ENCODE results near the gene SPEF1. TPM values are rescaled to one million over a fixed set of nuclear protein-coding genes. Genes with fewer than 3 reads are reported as not detected.

Gene SPEF1
- total and polyA plus RNA-seq, 2 of the 13 experiments (the other 11 are each of a cell fraction or from before 2014, with no cell fraction given), result 0.11 to 0.27 TPM

DNA sequence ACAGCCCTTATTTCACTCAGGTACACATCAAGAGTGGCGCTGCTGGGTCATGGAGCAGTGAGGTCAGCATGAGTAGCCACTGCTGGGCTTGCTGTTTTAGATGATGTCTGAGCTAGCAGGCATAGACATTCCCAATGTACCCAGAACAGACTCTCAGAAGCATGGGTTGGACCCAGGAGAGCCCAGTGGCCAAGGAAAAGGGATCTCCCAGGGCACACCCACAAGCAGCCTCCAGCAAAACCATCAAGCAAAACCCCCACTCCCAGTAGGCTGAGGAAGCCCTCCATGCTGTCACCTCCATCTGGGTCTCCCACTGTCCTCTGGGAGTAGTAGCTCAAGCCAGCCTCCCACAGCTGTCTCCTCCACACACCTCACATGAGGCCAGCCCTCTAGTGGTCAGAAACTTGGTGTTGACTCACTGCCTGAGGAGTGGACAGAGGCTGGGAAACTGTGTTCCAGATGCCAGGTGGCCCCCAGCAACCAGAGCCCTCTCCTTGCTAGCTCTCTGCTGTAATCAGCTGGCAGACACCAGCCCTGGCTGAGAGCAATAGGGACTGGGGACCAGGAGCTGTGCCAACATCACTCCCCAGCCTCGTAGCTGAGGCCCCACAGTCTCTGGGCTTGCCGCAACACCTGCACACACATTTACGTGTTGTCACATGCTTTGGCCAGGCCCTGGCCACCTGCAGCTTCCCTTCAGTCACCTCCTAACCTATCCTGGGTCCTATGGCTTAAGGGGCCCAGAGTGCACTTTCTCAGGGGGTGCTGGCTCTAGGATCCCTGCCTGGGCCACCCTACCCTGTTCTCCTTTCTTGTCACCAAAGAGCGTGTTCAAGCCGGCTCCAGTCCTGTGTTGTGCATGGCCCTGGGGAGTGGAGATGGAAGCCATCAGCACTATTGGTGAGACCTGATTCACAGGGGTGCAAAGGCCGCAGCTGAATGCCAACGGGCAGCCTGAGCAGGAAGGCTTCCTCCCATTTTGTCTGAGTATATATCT, 37.2 kb upstream of the SPEF1 start (continued):
- TF ChIP-seq, protein P1, sequence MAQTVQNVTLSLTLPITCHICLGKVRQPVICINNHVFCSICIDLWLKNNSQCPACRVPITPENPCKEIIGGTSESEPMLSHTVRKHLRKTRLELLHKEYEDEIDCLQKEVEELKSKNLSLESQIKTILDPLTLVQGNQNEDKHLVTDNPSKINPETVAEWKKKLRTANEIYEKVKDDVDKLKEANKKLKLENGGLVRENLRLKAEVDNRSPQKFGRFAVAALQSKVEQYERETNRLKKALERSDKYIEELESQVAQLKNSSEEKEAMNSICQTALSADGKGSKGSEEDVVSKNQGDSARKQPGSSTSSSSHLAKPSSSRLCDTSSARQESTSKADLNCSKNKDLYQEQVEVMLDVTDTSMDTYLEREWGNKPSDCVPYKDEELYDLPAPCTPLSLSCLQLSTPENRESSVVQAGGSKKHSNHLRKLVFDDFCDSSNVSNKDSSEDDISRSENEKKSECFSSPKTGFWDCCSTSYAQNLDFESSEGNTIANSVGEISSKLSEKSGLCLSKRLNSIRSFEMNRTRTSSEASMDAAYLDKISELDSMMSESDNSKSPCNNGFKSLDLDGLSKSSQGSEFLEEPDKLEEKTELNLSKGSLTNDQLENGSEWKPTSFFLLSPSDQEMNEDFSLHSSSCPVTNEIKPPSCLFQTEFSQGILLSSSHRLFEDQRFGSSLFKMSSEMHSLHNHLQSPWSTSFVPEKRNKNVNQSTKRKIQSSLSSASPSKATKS (CRISPR knock-in tag; IDR thresholded peaks at IDR 0.05), result no peak
- peak; percentile 59; the same call in 1 of the 2 replicates for TF ChIP-seq HMG20A (CRISPR knock-in tag; IDR thresholded peaks at IDR 0.05; ENCODE audit: borderline replicate concordance)
- peak; percentile 36; the same call in 1 of the 2 replicates for TF ChIP-seq HNF4A (CRISPR knock-in tag; IDR thresholded peaks at IDR 0.05)
- TF ChIP-seq, protein P2, sequence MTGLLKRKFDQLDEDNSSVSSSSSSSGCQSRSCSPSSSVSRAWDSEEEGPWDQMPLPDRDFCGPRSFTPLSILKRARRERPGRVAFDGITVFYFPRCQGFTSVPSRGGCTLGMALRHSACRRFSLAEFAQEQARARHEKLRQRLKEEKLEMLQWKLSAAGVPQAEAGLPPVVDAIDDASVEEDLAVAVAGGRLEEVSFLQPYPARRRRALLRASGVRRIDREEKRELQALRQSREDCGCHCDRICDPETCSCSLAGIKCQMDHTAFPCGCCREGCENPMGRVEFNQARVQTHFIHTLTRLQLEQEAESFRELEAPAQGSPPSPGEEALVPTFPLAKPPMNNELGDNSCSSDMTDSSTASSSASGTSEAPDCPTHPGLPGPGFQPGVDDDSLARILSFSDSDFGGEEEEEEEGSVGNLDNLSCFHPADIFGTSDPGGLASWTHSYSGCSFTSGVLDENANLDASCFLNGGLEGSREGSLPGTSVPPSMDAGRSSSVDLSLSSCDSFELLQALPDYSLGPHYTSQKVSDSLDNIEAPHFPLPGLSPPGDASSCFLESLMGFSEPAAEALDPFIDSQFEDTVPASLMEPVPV (CRISPR knock-in tag; IDR thresholded peaks at IDR 0.05), result peak; percentile 81; the same call in 1 of the 2 replicates
- no peak for TF ChIP-seq FOXJ3 (CRISPR knock-in tag; IDR thresholded peaks at IDR 0.05; ENCODE audit: borderline replicate concordance)
- no peak for TF ChIP-seq FOXM1 (CRISPR knock-in tag; IDR thresholded peaks at IDR 0.05)
- peak; percentile 87 for TF ChIP-seq ZNF572 (CRISPR knock-in tag; IDR thresholded peaks at IDR 0.05)
- 0 out of 2 replicates have a peak, but pooled peaks have one; percentile 20 for TF ChIP-seq YEATS4 (CRISPR knock-in tag; IDR thresholded peaks at IDR 0.05; ENCODE audit: borderline replicate concordance)
- TF ChIP-seq ZNF775 (CRISPR knock-in tag; IDR thresholded peaks at IDR 0.05; ENCODE audit: borderline replicate concordance), result no peak
- TF ChIP-seq, protein P3, sequence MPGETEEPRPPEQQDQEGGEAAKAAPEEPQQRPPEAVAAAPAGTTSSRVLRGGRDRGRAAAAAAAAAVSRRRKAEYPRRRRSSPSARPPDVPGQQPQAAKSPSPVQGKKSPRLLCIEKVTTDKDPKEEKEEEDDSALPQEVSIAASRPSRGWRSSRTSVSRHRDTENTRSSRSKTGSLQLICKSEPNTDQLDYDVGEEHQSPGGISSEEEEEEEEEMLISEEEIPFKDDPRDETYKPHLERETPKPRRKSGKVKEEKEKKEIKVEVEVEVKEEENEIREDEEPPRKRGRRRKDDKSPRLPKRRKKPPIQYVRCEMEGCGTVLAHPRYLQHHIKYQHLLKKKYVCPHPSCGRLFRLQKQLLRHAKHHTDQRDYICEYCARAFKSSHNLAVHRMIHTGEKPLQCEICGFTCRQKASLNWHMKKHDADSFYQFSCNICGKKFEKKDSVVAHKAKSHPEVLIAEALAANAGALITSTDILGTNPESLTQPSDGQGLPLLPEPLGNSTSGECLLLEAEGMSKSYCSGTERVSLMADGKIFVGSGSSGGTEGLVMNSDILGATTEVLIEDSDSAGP (CRISPR knock-in tag; IDR thresholded peaks at IDR 0.05; ENCODE audit: borderline replicate concordance), result peak; percentile 87
- TF ChIP-seq, protein P4, sequence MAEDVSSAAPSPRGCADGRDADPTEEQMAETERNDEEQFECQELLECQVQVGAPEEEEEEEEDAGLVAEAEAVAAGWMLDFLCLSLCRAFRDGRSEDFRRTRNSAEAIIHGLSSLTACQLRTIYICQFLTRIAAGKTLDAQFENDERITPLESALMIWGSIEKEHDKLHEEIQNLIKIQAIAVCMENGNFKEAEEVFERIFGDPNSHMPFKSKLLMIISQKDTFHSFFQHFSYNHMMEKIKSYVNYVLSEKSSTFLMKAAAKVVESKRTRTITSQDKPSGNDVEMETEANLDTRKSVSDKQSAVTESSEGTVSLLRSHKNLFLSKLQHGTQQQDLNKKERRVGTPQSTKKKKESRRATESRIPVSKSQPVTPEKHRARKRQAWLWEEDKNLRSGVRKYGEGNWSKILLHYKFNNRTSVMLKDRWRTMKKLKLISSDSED (CRISPR knock-in tag; IDR thresholded peaks at IDR 0.05), result no peak
- TF ChIP-seq ZNF430 (CRISPR knock-in tag; IDR thresholded peaks at IDR 0.05), result 0 out of 2 replicates have a peak, but pooled peaks have one; percentile 58
- TF ChIP-seq KDM5A (IDR thresholded peaks at IDR 0.05; ENCODE audit: borderline replicate concordance, low read length), result no peak
- TF ChIP-seq ZBTB8A (CRISPR knock-in tag; IDR thresholded peaks at IDR 0.05; ENCODE audit: borderline replicate concordance, low read depth), result no peak
- 0 out of 2 replicates have a peak, but pooled peaks have one; percentile 73 for TF ChIP-seq ZNF589 (CRISPR knock-in tag; conservative IDR thresholded peaks at IDR 0.05)
- peak; percentile 59; the same call in 1 of the 2 replicates for TF ChIP-seq ZNF138 (CRISPR knock-in tag; IDR thresholded peaks at IDR 0.05; ENCODE audit: low read depth)
- TF ChIP-seq TEAD3 (CRISPR knock-in tag; optimal IDR thresholded peaks at IDR 0.05; ENCODE audit: borderline replicate concordance), result peak; percentile 88
- no peak for TF ChIP-seq MAFK (conservative IDR thresholded peaks at IDR 0.05 in 1 of 2, IDR thresholded peaks at IDR 0.05 in 1 of 2; ENCODE audit: low read length in 2 of 2)
- no peak for TF ChIP-seq ZNF660 (CRISPR knock-in tag; IDR thresholded peaks at IDR 0.05; ENCODE audit: borderline replicate concordance, low read depth)
- 0 out of 2 replicates have a peak, but pooled peaks have one; percentile 58 for TF ChIP-seq SMYD3 (CRISPR knock-in tag; IDR thresholded peaks at IDR 0.05)
- TF ChIP-seq SIN3B (IDR thresholded peaks at IDR 0.05; ENCODE audit: low read length), result no peak
- TF ChIP-seq ZNF672 (CRISPR knock-in tag; IDR thresholded peaks at IDR 0.05), result no peak
